OCI-LY7 (cell line): Measurements from ENCODE around the gene GABRG3.

Experiments
- CTCF ChIP-seq: fragments of 200-600 bp; sonication (generic); conservative IDR thresholded peaks from 2 replicates; pipeline ENCODE4 v1.5.1; 2014; ENCODE audit warnings: mild to moderate bottlenecking, antibody characterized with exemption, low read length, moderate library complexity, mixed read lengths
- EZH2phosphoT487 ChIP-seq: fragments of 200-600 bp; sonication (generic); IDR thresholded peaks from 2 replicates; pipeline ENCODE4 v1.6.1; 2018; ENCODE audit warnings: low read depth, borderline replicate concordance, mild to moderate bottlenecking, mixed run types, antibody characterized with exemption, low read length, moderate library complexity, mixed read lengths

DNA sequence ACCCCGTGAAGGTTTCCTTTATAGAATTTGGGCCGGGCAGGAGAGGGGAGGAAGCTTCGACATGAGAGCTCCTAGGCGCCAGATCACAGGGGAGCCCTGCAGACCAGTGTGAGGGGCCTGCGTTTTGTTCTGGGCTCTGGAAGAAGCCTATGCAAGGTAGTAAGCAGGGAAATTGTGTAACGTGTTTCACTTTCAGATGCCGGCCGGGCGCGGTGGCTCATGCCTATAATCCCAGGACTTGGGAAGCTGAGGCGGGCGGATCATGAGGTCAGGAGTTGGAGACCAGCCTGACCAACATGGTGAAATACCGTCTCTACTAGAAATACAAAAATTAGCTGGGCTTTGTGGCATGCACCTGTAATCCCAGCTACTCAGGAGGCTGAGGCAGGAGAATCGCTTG is 65.2 kb downstream of the GABRG3 start:
- TF ChIP-seq CTCF, result no peak
- no peak for TF ChIP-seq EZH2phosphoT487
